Occipital lobe (tissue), 2 donors: ENCODE results near the gene MUSTN1. TPM values are rescaled to one million over a fixed set of nuclear protein-coding genes. Genes with fewer than 3 reads are reported as not detected.

Experiments
- DNase-seq: peaks from one replicate; lab custom pipeline; 2025; lab: John Stamatoyannopoulos, UW
- total RNA-seq: library from RNA; depleted of rRNA; stranded (reverse); fragments of >200 nt; gene quantifications from one replicate; pipeline ENCODE4 v1.2.3, GENCODE V29; 2014

Gene MUSTN1
- total RNA-seq, 1 donor from 2014 or later = not detected

GRCh38 chr3:52835766-52836470, 1.1 kb upstream of the MUSTN1 start:
- DNase-seq = no peak

GRCh38 chr3:52833202-52833601, 1.6 kb downstream of the MUSTN1 start:
- no peak for DNase-seq

- peak; percentile 28 for DNase-seq
Observed at GRCh38 chr3:52831500-52832301, 3.1 kb downstream of the MUSTN1 start.

GRCh38 chr3:52830535-52831258, 4.1 kb downstream of the MUSTN1 start, which contains the start of gene ITIH4:
TSS of gene ITIH4 (minus strand) at chr3:52830672. CDS start at chr3:52830642, 30 bp downstream.
- no peak for DNase-seq

GRCh38 chr3:52829906-52830463, 4.8 kb downstream of the MUSTN1 start:
- no peak for DNase-seq

- DNase-seq = no peak
Observed at GRCh38 chr3:52829482-52829881, 5.3 kb downstream of the MUSTN1 start.

GRCh38 chr3:52827866-52828376, 6.9 kb downstream of the MUSTN1 start:
- no peak for DNase-seq

- no peak for DNase-seq
Observed at GRCh38 chr3:52827441-52827840, 7.4 kb downstream of the MUSTN1 start.

GRCh38 chr3:52824037-52824436, 10.8 kb downstream of the MUSTN1 start:
- DNase-seq = no peak

- no peak for DNase-seq
Observed at GRCh38 chr3:52822363-52822762, 12.5 kb downstream of the MUSTN1 start.

GRCh38 chr3:52820736-52821135, 14.1 kb downstream of the MUSTN1 start:
- DNase-seq = no peak

- DNase-seq = no peak
Observed at GRCh38 chr3:52819936-52820335, 14.9 kb downstream of the MUSTN1 start.

- no peak for DNase-seq
Observed at GRCh38 chr3:52817860-52818259, 17.0 kb downstream of the MUSTN1 start.

GRCh38 chr3:52817221-52817620, 17.6 kb downstream of the MUSTN1 start:
- DNase-seq = no peak

GRCh38 chr3:52816654-52817053, 18.2 kb downstream of the MUSTN1 start:
- no peak for DNase-seq

- DNase-seq = no peak
Observed at GRCh38 chr3:52816199-52816598, 18.6 kb downstream of the MUSTN1 start.

GRCh38 chr3:52813810-52814209, 21.0 kb downstream of the MUSTN1 start:
- no peak for DNase-seq

GRCh38 chr3:52811452-52812011, 23.3 kb downstream of the MUSTN1 start:
- DNase-seq = no peak

GRCh38 chr3:52810923-52811322, 23.9 kb downstream of the MUSTN1 start:
- DNase-seq = no peak

GRCh38 chr3:52809662-52810377, 25.0 kb downstream of the MUSTN1 start:
- no peak for DNase-seq

GRCh38 chr3:52809149-52809548, 25.7 kb downstream of the MUSTN1 start:
- DNase-seq = no peak
